Neuronal stem cell (in vitro differentiated cells): ENCODE data around the gene RALGAPA2.
A peak's percentile ranks its signal among the peaks of the same experiment; 100 is the strongest.

Experiments
- DNase-seq: peaks from one replicate; pipeline ENCODE4 v3.0.0-alpha.2; 2013; ENCODE audit warnings: low spot score
- H2AFZ ChIP-seq: one replicate; pipeline ENCODE4 v1.6.1; 2013; ENCODE audit warnings: mild to moderate bottlenecking, low read length, inconsistent platforms
- H2AK5ac ChIP-seq: 2 replicates; pipeline ENCODE4 v1.6.1; 2013; ENCODE audit warnings: low read depth, mild to moderate bottlenecking, inconsistent platforms, low read length, moderate library complexity, mixed read lengths
- H2BK120ac ChIP-seq: 2 replicates; pipeline ENCODE4 v1.6.1; 2013; ENCODE audit warnings: low read depth, mild to moderate bottlenecking, inconsistent platforms, low read length, moderate library complexity, mixed read lengths
- H2BK12ac ChIP-seq: one replicate; pipeline ENCODE4 v1.6.1; 2013; ENCODE audit warnings: low read length, inconsistent platforms
- H2BK15ac ChIP-seq: 2 replicates; pipeline ENCODE4 v1.6.1; 2013; ENCODE audit warnings: mild to moderate bottlenecking, low read length, inconsistent platforms, mixed read lengths
- H2BK5ac ChIP-seq: one replicate; pipeline ENCODE4 v1.6.1; 2013; ENCODE audit warnings: inconsistent platforms, mild to moderate bottlenecking, low read length, moderate library complexity
- H3K14ac ChIP-seq: one replicate; pipeline ENCODE4 v1.6.1; 2013; ENCODE audit warnings: low read length, inconsistent platforms
- H3K18ac ChIP-seq: 2 replicates; pipeline ENCODE4 v1.6.1; 2013; ENCODE audit warnings: low read length, inconsistent platforms
- H3K23ac ChIP-seq: 2 replicates; pipeline ENCODE4 v1.6.1; 2013; ENCODE audit warnings: low read depth, mild to moderate bottlenecking, mixed read lengths, low read length, inconsistent platforms; ENCODE audit not compliant: poor library complexity
- H3K27ac ChIP-seq: replicated peaks from 3 replicates; pipeline ENCODE4 v1.5.1; 2013; ENCODE audit warnings: low read length, inconsistent platforms
- H3K27me3 ChIP-seq, 3 experiments: 2 replicates each; pipeline ENCODE4 v1.6.1; 2013; ENCODE audit warnings: low read length in 3 of 3, mild to moderate bottlenecking in 2 of 3, inconsistent platforms in 1 of 3, low read depth in 1 of 3, mixed read lengths in 1 of 3, moderate library complexity in 1 of 3; ENCODE audit not compliant: control insufficient read depth in 3 of 3, insufficient read depth in 3 of 3
- H3K36me3 ChIP-seq, 2 donors: replicated peaks in 1 of 2; 2 replicates each; pipeline ENCODE4 v1.6.1; 2013; ENCODE audit warnings: low read length in 2 of 2; ENCODE audit not compliant: control insufficient read depth in 2 of 2, insufficient read depth in 2 of 2
- H3K4ac ChIP-seq: 2 replicates; pipeline ENCODE4 v1.6.1; 2013; ENCODE audit warnings: inconsistent platforms, mild to moderate bottlenecking, low read length, moderate library complexity
- H3K4me1 ChIP-seq, 2 donors: 1 replicate in 1 of 2; 2 replicates in 1 of 2; pipeline ENCODE4 v1.6.1; 2013; ENCODE audit warnings: low read length in 2 of 2, low read depth in 1 of 2; ENCODE audit not compliant: control insufficient read depth in 2 of 2, insufficient read depth in 1 of 2
- H3K4me2 ChIP-seq: one replicate; pipeline ENCODE4 v1.6.1; 2013; ENCODE audit warnings: mild to moderate bottlenecking, low read length, inconsistent platforms; ENCODE audit not compliant: insufficient read depth, poor library complexity, severe bottlenecking
- H3K4me3 ChIP-seq, 2 donors: 2 replicates each; pipeline ENCODE4 v1.5.1; 2013; ENCODE audit warnings: low read length in 2 of 2, mild to moderate bottlenecking in 2 of 2, inconsistent platforms in 1 of 2, moderate library complexity in 1 of 2
- H3K79me1 ChIP-seq: one replicate; pipeline ENCODE4 v1.6.1; 2013; ENCODE audit warnings: low read depth, mild to moderate bottlenecking, inconsistent platforms, low read length, moderate library complexity
- H3K9ac ChIP-seq: one replicate; pipeline ENCODE4 v1.6.1; 2013; ENCODE audit warnings: mild to moderate bottlenecking, low read depth, low read length, inconsistent platforms; ENCODE audit not compliant: poor library complexity
- H3K9me3 ChIP-seq, 2 donors: replicated peaks in 1 of 2; 2 replicates each; pipeline versions ENCODE3 to v1.6.1; 2013; ENCODE audit warnings: low read length in 2 of 2, mild to moderate bottlenecking in 2 of 2, inconsistent platforms in 1 of 2, low read depth in 1 of 2, mixed read lengths in 1 of 2, moderate library complexity in 1 of 2; ENCODE audit not compliant: control insufficient read depth in 2 of 2, insufficient read depth in 1 of 2
- H4K8ac ChIP-seq: one replicate; pipeline ENCODE4 v1.6.1; 2013; ENCODE audit warnings: low read depth, mild to moderate bottlenecking, inconsistent platforms, low read length, moderate library complexity
- H4K91ac ChIP-seq: one replicate; pipeline ENCODE4 v1.6.1; 2013; ENCODE audit warnings: low read length, low read depth, mild to moderate bottlenecking, inconsistent platforms; ENCODE audit not compliant: poor library complexity
- WGBS, 2 donors: extraction: QIAGEN DNeasy Blood & Tissue Kit; methylation state at CpG; one replicate each; pipeline ENCODE4 v1.1.7; 2013; ENCODE audit warnings: missing lambda C conversion rate in 2 of 2, mixed read lengths in 1 of 2; ENCODE audit not compliant: insufficient read length in 2 of 2, insufficient replicate concordance in 1 of 2; ENCODE audit errors: extremely low coverage in 2 of 2; 5-methylcytosine and 5-hydroxymethylcytosine counted together

The RALGAPA2 gene

DNA sequence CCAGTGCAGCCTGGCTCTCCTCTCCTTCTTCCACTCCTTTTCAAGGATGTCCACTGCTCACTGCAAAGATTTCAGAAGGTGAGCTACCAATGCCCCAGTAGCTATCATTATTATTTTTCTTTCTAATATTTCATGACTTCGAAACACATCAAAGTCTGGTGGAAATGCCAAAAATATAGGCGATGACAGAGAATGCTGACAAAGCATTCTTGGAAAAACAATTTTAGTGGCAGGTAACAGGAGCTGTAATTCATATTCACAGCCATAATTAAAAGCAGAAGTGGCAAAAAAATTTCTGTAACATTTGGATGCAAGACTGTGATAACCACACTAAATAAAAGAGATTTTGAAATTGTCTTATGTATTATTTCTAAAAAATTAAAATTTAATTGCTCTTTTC lies 133.6 kb downstream of the RALGAPA2 start:
- H3K4me2 ChIP-seq = no peak overlapping the region
- no peaks in the 10 kb centered on the region for H3K79me1 ChIP-seq
- H2BK120ac ChIP-seq = no peak overlapping the region
- no CpG with 5 or more reads among the region's 2 CpGs for WGBS, 2 donors
- peaks cover 13 to 22% of the 10 kb centered on the region in 2 donors for H3K36me3 ChIP-seq
- H4K8ac ChIP-seq = no peak overlapping the region
- no peak overlapping the region for H2AFZ ChIP-seq
- no peak overlapping the region for H2BK5ac ChIP-seq
- peaks cover 0 to 6% of the 10 kb centered on the region in 2 donors for H3K4me1 ChIP-seq
- H2BK15ac ChIP-seq = no peak overlapping the region
- H3K9ac ChIP-seq = no peak overlapping the region
- H3K18ac ChIP-seq = no peak overlapping the region
- H3K27me3 ChIP-seq = no peaks in the 10 kb centered on the region
- H4K91ac ChIP-seq = no peak overlapping the region
- H3K14ac ChIP-seq = no peak overlapping the region
- H2BK12ac ChIP-seq = no peak overlapping the region
- no peak overlapping the region for H3K27ac ChIP-seq
- no peak overlapping the region for H3K4ac ChIP-seq
- no peaks in the 10 kb centered on the region for H3K9me3 ChIP-seq
- H3K4me3 ChIP-seq = no peak overlapping the region
- no peak overlapping the region for H3K23ac ChIP-seq
- H2AK5ac ChIP-seq = no peak overlapping the region
- no peak for DNase-seq

DNA sequence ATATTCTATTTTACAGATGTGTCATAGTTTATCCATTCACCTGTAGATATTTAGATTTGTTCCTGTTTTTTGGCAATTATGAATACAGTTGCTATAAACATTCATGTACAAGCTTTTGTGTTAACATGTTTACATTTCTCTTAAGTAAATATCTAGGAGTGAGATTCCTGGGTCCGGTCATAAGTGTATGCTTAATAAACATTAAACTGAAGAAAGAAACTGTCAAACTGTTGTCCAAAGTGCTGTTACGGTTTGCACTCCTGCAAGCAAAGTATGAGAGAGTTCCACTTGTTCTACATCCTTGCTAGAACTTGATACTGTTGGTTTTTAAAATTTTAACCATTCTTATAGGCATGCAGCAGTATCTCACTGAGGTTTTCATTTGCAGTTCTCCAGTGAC lies 138.6 kb downstream of the RALGAPA2 start:
- Histone ChIP-seq H3K14ac (no peak overlapping the region), H3K27ac (no peak overlapping the region), H3K4me3 (no peak overlapping the region), H2BK120ac (no peak overlapping the region), H2AK5ac (no peak overlapping the region), H4K8ac (no peak overlapping the region), H2BK12ac (no peak overlapping the region), H2AFZ (no peak overlapping the region), H3K9ac (no peak overlapping the region), H3K79me1 (no peaks in the 10 kb centered on the region), H3K4me1 (no peaks in the 10 kb centered on the region), H3K36me3 (peaks cover 2 to 3% of the 10 kb centered on the region in 2 donors), H3K27me3 (no peaks in the 10 kb centered on the region), H3K23ac (no peak overlapping the region), H4K91ac (no peak overlapping the region), H3K4ac (no peak overlapping the region), H3K18ac (no peak overlapping the region), H2BK15ac (no peak overlapping the region), H3K9me3 (no peaks in the 10 kb centered on the region), H3K4me2 (no peak overlapping the region), H2BK5ac (no peak overlapping the region)
- WGBS, 2 donors = no CpG with 5 or more reads among the region's 2 CpGs
- no peak for DNase-seq

DNA sequence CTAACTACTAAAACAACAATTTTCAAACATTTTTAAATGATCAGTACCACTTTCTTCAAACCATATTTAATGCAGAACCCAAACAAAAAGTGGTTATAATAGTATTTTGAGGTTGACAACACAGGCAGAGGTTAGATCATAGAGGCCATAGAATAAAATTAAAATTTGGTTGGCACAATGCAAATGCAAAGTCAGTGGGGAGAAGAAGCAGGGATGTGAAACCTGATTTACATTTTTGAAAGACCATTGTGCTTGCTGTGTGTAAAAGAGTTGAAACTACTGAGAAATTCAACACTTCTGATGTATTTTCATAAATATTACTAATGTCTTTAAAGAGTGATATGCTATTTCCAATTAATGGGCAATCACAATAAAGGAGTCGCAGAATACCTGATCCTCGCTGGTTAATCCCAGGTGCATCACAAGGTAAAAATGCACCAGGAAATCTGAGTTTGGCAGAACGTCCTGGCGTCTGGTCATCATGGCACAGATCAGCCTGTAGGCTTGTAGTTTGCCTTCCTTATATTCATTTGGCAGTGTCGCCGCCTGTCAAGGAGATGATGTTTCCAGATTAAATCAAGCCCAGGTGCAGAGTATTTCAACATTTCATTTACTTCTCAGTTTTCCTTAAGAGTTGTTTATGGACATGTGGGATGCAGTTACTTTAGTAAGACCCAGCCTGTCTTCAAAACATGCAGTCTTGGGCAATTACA lies 141.2 kb downstream of the RALGAPA2 start:
- Histone ChIP-seq H3K18ac (no peak overlapping the region), H3K79me1 (no peaks in the 10 kb centered on the region), H3K4me1 (no peaks in the 10 kb centered on the region), H4K8ac (no peak overlapping the region), H3K14ac (no peak overlapping the region), H3K4me3 (no peak overlapping the region), H2BK5ac (no peak overlapping the region), H3K23ac (no peak overlapping the region), H3K9ac (no peak overlapping the region), H3K27me3 (no peaks in the 10 kb centered on the region), H2BK120ac (no peak overlapping the region), H3K4ac (no peak overlapping the region), H2AFZ (no peak overlapping the region), H2BK15ac (no peak overlapping the region), H3K9me3 (no peaks in the 10 kb centered on the region), H4K91ac (no peak overlapping the region), H3K4me2 (no peak overlapping the region), H3K36me3 (peaks cover 3 to 4% of the 10 kb centered on the region in 2 donors), H2BK12ac (no peak overlapping the region), H2AK5ac (no peak overlapping the region), H3K27ac (no peak overlapping the region)
- no peak for DNase-seq
- no CpG with 5 or more reads among the region's 6 CpGs for WGBS, 2 donors

DNA sequence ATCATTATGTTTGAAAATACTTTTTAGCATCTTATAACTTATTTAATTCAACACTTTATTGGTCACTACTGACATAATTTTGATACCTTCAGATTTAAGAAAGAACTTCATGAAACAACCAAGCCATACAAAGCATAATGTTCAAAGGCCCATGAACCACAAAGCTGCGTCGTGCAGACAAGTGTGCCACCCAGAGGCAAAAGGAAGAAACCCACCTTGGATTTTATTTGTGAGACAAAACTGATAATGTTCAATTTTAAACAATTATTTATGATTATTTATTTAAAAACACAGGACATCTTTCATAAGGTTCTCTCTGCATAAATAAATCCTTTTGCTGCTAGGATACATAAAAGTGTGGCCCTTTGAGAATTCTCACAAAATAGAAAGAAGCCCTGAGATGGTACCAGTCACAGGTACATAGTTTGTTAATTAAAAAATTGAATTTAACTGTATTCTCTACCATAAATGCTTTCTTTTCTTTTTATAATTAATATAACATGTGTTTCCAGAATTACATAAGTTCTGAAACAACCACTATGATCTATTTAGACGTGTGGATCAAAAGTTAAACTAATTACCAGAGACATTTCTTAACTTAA lies 143.7 kb downstream of the RALGAPA2 start:
- Histone ChIP-seq H2AK5ac (no peak overlapping the region), H3K79me1 (no peaks in the 10 kb centered on the region), H3K4me2 (no peak overlapping the region), H3K4ac (no peak overlapping the region), H2BK12ac (no peak overlapping the region), H2BK120ac (no peak overlapping the region), H2BK5ac (no peak overlapping the region), H2BK15ac (no peak overlapping the region), H2AFZ (no peak overlapping the region), H3K9me3 (no peaks in the 10 kb centered on the region), H3K4me1 (no peaks in the 10 kb centered on the region), H3K18ac (no peak overlapping the region), H4K91ac (no peak overlapping the region), H3K23ac (no peak overlapping the region), H4K8ac (no peak overlapping the region), H3K14ac (no peak overlapping the region), H3K4me3 (no peak overlapping the region), H3K9ac (no peak overlapping the region), H3K27me3 (no peaks in the 10 kb centered on the region), H3K36me3 (peaks cover 4% of the 10 kb centered on the region in 2 donors), H3K27ac (no peak overlapping the region)
- WGBS, 2 donors = no CpG with 5 or more reads among the region's 3 CpGs
- peak; percentile 35 for DNase-seq
